ENCODE measurements around the gene OR10H4.
"Not testable (repeated sequence)": the region's sequence is repeated elsewhere in the genome, so short reads cannot be mapped to it uniquely, and the experiment has no call there.

OR10H4 gene, protein sequence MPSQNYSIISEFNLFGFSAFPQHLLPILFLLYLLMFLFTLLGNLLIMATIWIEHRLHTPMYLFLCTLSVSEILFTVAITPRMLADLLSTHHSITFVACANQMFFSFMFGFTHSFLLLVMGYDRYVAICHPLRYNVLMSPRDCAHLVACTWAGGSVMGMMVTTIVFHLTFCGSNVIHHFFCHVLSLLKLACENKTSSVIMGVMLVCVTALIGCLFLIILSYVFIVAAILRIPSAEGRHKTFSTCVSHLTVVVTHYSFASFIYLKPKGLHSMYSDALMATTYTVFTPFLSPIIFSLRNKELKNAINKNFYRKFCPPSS

GRCh38 chr19:15948223-15949058 is at the start of gene OR10H4:
Gene OR10H4, plus strand, starts transcription at chr19:15949008. Its CDS starts 0 bp downstream, at chr19:15949008.
- no peak for DNase-seq (ENCODE audit: low read depth in 1 of 2, low spot score in 1 of 2)

DNA sequence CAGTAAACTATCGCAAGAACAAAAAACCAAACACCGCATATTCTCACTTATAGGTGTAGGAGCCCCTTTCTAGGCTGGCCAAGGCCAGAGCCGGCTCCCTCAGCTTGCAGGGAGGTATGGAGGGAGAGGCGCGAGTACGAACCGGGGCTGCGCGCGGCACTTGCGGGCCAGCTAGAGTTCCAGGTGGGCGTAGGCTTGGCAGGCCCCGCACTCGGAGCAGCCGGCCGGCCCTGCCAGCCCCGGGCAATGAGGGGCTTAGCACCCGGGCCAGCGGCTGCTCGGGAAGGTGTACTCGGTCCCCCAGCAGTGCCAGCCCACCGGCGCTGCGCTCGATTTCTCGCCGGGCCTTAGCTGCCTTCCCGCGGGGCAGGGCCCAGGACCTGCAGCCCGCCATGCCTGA is 49.2 kb upstream of the OR10H4 start:
- not testable (repeated sequence) for DNase-seq (ENCODE audit: low read depth in 1 of 2, low spot score in 1 of 2)

DNA sequence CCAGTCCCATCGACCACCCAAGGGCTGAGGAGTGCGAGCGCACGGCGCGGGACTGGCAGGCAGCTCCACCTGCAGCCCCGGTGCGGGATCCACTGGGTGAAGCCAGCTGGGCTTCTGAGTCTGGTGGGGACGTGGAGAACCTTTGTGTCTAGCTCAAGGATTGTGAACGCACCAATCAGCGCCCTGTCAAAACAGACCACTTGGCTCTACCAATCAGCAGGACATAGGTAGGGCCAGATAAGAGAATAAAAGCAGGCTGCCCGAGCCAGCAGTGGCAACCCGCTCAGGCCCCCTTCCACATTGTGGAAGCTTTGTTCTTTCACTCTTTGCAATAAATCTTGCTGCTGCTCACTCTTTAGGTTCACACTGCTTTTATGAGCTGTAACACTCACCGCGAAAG is 48.8 kb upstream of the OR10H4 start:
- DNase-seq (ENCODE audit: low read depth in 1 of 2, low spot score in 1 of 2), result not testable (repeated sequence)

- DNase-seq (ENCODE audit: low read depth in 1 of 2, low spot score in 1 of 2), result no peak
These were observed 48.3 kb upstream of the OR10H4 start for GRCh38 chr19:15900504-15900903.

DNA sequence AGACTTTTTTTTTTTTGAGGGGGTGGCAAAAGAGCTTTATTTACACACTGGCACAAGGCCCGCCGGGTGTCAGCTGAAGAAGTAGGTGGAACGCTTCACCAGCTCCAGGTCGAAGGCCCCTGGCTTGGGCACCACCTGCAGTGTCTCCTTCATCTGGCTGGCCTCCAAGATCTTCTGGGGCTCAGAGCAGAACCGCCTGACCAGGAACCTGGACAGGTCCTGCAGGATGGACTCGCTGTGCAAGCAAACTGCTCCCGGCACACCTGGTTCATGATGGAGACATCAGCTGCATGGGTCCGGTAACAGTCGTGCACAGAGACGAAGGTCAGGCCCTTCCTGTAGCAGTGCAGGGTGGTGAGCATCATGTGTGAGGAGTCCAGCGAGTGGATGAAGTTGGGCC is 46.6 kb upstream of the OR10H4 start:
- DNase-seq (ENCODE audit: low read depth in 1 of 2, low spot score in 1 of 2), result no peak

DNA sequence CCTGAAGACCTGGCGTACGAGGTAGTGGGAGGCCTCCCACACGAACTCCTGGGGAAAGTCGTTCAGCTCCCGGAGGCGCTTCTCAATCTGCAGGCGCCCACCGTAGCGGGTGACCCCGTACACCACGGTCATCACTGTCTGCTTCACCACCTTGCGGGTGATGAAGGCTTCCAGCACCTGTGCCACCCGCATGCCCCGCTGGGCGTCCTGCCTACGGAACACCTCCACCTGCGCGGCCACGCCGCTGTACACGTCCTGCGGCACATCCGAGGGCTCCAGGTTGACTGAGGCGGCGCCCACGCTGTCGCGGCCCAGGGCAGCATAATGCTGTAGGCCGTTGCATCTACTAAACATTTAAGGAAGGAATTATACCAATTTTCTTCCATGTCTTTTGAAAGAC is 45.9 kb upstream of the OR10H4 start:
- DNase-seq (ENCODE audit: low read depth in 1 of 2, low spot score in 1 of 2), result not testable (repeated sequence)

DNA sequence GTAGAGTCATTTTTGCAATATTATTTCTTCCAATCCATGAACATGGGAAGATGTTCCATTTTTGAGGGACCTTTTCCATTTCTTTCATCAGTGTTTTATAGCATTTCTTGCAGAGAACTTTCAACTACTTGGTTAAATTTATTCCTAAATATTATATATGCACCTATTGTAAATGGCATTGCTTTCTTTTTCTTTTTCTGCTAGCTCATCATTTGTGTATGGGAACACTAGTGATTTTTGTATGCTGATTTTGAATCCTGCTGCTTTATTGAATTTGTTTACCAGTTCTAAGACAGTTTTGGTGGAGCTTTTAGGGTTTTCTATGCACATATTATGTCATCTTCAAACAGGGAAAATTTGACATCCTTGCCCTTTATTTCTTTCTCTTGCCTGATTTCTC is 43.8 kb upstream of the OR10H4 start:
- DNase-seq (ENCODE audit: low read depth in 1 of 2, low spot score in 1 of 2), result no peak

- no peak for DNase-seq (ENCODE audit: low read depth in 1 of 2, low spot score in 1 of 2)
These were observed 37.1 kb upstream of the OR10H4 start for GRCh38 chr19:15911599-15912235.

GRCh38 chr19:15913384-15913783 is 35.4 kb upstream of the OR10H4 start:
- no peak for DNase-seq (ENCODE audit: low read depth in 1 of 2, low spot score in 1 of 2)

DNA sequence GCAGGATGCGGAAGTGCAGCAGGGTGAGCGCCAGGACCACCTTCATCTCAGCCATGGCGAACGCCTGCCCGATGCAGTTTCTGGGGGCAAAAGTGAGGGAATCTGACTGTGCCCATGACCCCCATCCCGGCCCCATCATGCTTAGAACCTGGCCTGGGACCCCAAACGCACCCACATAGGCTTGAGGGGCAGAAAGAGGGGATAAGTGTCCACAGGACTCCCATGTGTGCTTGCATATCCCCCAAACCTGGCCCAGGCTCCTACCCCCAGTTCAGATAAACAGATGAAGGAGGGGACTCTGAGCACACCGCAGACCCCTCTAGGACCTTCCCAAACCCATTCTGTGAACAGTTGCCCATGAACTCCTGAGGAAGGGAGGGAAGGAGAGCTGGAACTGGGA is 35.0 kb upstream of the OR10H4 start:
- no peak for DNase-seq (ENCODE audit: low read depth in 1 of 2, low spot score in 1 of 2)

- DNase-seq (ENCODE audit: low read depth in 1 of 2, low spot score in 1 of 2), result no peak
These were observed 33.7 kb upstream of the OR10H4 start for GRCh38 chr19:15915109-15915508.

GRCh38 chr19:15919243-15919642 is 29.6 kb upstream of the OR10H4 start:
- DNase-seq (ENCODE audit: low read depth in 1 of 2, low spot score in 1 of 2), result no peak

DNA sequence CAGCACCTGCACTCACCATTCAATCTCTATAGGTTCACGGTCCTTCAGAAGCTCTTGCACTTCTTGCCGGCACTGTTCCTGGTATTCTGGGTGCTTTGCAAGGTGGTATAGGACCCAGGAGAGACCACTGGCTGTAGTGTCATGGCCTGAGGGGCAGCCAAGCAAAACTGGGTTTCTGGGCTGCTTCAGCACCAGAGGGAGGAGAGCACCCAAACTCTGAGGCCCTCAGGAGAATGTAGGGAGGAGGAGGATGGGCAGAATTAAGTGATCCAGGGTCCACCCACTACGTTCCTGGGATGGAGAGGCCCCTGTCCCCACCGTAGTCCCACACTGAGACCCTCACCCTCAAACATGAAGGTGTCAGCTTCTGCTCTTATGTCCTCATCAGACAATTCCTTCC is 26.8 kb upstream of the OR10H4 start:
- no peak for DNase-seq (ENCODE audit: low read depth in 1 of 2, low spot score in 1 of 2)

GRCh38 chr19:15923702-15924101 is 25.1 kb upstream of the OR10H4 start:
- no peak for DNase-seq (ENCODE audit: low read depth in 1 of 2, low spot score in 1 of 2)

- no peak for DNase-seq (ENCODE audit: low read depth in 1 of 2, low spot score in 1 of 2)
These were observed 22.3 kb upstream of the OR10H4 start for GRCh38 chr19:15926484-15926883.

- no peak for DNase-seq (ENCODE audit: low read depth in 1 of 2, low spot score in 1 of 2)
These were observed 20.5 kb upstream of the OR10H4 start for GRCh38 chr19:15928321-15928720.

DNA sequence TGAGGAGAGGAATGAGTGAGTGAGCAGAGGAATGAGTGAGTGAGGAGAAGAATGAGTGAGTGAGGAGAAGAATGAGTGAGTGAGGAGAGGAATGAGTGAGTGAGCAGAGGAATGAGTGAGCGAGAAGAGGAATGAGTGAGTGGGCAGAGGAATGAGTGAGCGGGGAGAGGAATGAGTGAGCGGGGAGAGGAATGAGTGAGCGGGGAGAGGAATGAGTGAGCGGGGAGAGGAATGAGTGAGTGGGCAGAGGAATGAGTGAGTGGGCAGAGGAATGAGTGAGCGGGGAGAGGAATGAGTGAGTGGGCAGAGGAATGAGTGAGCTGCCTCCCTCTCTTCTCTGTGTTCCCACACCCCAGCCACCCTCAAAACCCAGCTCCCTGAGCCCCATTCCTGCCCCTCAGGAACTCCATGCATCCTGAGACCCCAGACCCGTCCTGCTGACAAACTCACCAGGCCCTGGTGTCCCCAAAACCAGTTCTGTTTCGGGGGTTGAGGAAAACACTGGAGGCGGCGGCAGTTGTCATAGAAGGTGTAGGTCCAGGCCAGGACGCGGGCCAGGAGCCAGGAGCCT is 15.0 kb upstream of the OR10H4 start:
- DNase-seq (ENCODE audit: low read depth in 1 of 2, low spot score in 1 of 2), result not testable (repeated sequence)

DNA sequence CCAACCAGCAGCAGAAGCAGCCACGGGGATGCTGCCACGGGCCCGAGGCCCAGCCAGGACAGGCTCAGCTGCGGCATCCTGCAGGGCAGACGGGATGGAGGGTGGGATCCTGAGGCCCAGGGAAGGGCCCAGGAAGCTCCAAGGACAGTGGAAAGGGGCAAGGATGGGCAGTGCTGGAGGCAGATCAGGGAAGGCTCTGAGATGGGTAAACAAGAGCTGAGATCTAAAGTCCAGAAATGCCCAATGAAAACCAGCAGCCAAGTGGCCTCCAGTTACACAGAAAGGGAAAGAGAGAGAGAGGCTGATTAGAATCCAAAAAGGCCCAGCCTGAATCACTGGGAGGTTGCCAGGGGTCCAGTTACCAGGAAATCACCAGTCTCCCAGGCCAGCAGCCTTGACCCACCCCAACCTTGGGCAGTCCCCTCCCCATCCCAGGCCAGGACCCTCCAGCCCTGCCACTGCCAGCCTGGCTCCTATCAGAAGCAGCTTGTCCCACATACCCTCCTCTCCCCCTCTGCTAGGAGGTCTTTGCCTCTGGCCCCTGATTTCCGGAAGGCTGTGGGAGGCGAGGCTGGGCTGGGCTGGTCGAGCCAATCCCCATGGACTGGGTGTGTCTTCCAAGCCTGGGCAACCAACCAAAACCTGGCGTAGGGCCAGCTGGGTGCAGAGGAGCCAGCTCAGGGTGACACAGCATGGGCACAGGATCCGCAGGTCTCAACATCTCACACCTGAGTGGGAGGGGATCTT is 14.3 kb upstream of the OR10H4 start, which contains the start of gene CYP4F11:
CYP4F11 (minus strand) TSS at position 198 of the 747 bp plus-strand sequence; CDS start at position 77, 121 bp downstream.
- DNase-seq (ENCODE audit: low read depth in 1 of 2, low spot score in 1 of 2), result no peak

DNA sequence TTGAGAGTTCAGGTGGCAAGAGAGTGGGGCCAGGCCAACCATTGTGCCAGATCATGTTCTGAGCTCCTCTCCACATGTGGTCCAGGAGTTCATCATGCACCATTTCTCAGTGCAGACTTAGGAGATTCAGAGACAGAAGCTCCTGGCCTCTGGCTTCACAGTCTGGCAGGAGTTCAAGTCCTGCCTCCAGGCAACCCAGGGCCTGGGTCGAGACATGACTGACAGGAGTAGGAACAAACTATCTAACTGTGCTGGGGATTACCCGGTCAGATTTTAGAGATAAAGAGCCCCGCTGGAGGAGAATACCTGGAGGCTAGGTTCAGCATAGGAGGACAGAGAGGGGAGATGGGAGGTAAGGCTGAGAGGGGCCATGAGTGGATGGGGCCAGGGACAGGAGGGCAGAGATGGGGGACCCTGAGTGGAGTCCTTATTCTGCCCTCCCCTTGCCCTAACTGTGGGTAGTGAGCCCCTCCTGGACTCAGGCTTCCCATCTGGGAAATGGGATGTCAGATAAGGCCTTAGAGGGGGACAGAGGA is 13.6 kb upstream of the OR10H4 start:
- no peak for DNase-seq (ENCODE audit: low read depth in 1 of 2, low spot score in 1 of 2)

DNA sequence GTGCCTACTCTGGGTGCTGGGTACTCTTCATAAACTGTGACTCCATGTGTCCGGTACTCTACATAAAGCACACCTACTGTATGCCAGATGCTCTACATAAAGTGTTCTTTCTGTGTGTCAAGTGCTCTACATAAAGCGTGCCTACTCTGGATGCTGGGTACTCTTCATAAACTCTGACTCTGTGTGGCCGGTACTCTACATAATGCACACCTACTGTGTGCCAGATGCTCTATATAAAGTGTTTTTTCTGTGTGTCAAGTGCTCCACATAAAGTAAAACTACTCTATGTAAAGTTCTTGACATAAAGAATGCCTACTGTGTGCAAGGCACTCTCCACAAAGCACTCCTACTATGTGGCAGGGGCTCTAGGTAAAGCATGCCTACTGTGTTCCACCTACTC is 12.6 kb upstream of the OR10H4 start:
- no peak for DNase-seq (ENCODE audit: low read depth in 1 of 2, low spot score in 1 of 2)

GRCh38 chr19:15936950-15937349 is 11.9 kb upstream of the OR10H4 start:
- no peak for DNase-seq (ENCODE audit: low read depth in 1 of 2, low spot score in 1 of 2)
